ENCODE measurements around the gene AP5Z1.

- TF ChIP-seq EZH2 (IDR thresholded peaks at IDR 0.05; ENCODE audit: borderline replicate concordance, insufficient read depth, low read depth, low read length, poor library complexity, severe bottlenecking) (no peak), CTCF (IDR thresholded peaks at IDR 0.05) (peak; percentile 79)
Observed at GRCh38 chr7:4791738-4792536, 16.5 kb downstream of the AP5Z1 start.

Data from B cell (primary cell).